NB4 (cell line): Measurements from ENCODE around the gene ZNF620.

Experiments
- CTCF ChIP-seq: IDR thresholded peaks from one replicate; pipeline ENCODE4 v1.5.1; 2012; ENCODE audit warnings: low read depth, low read length
- MAX ChIP-seq: IDR thresholded peaks from 2 replicates; pipeline ENCODE4 v1.6.1; 2011; ENCODE audit warnings: low read depth, low read length
- POLR2A ChIP-seq: IDR thresholded peaks from 2 replicates; pipeline ENCODE4 v1.6.1; 2011; ENCODE audit warnings: mild to moderate bottlenecking; ENCODE audit not compliant: insufficient read length; ENCODE audit errors: extremely low read depth

- no peak for TF ChIP-seq CTCF
- TF ChIP-seq POLR2A = no peak
- TF ChIP-seq MAX = no peak
Observed at GRCh38 chr3:40516201-40516600, 10.4 kb downstream of the ZNF620 start.
